IMR-90 (cell line): ENCODE measurements around the gene AOPEP. TPM values are rescaled to one million over a fixed set of nuclear protein-coding genes. Genes with fewer than 3 reads are reported as not detected.

Experiments used
- ATAC-seq: fragments of 200-7000 bp; cut with Tn5 transposase; 2 replicates; pipeline ENCODE4 v1.9.1; 2020; ENCODE audit warnings: low read depth, mild to moderate bottlenecking, moderate library complexity
- BruUV-seq: library from RNA; stranded (reverse); fragments of 400-500 nt; replicated peaks from 2 replicates; lab custom pipeline; 2021; lab: Mats Ljungman, UMichigan
- CTCF ChIA-PET: fragments of 300-600 bp; formaldehyde crosslinking; extraction: SDS; loops from one replicate; lab custom pipeline; 2021; ENCODE audit warnings: antibody characterized with exemption; lab: Yijun Ruan, JAX
- POLR2A ChIA-PET: fragments of 300-600 bp; sonication (Branson Sonifier 250); formaldehyde crosslinking; loops from one replicate; lab custom pipeline; 2022; ENCODE audit warnings: antibody characterized with exemption; ENCODE audit not compliant: unreplicated experiment; lab: Charles Lee
- DNase-seq: peaks from one replicate; pipeline ENCODE4 v3.0.0; 2013
- H2AFZ ChIP-seq: replicated peaks from 2 replicates; pipeline ENCODE3; 2013; ENCODE audit warnings: low read length, mild to moderate bottlenecking; ENCODE audit not compliant: poor library complexity
- H2AK5ac ChIP-seq: 2 replicates; pipeline ENCODE4 v1.6.1; 2013; ENCODE audit warnings: low read depth, low read length, inconsistent platforms
- H2AK9ac ChIP-seq: replicated peaks from 2 replicates; pipeline ENCODE3; 2013; ENCODE audit warnings: mild to moderate bottlenecking, low read depth, low read length, moderate library complexity; ENCODE audit not compliant: poor library complexity
- H2BK120ac ChIP-seq: 2 replicates; pipeline ENCODE4 v1.6.1; 2013; ENCODE audit warnings: low read depth, low read length, inconsistent platforms
- H2BK15ac ChIP-seq: 3 replicates; pipeline ENCODE4 v1.6.1; 2013; ENCODE audit warnings: low read depth, low read length, inconsistent platforms
- H2BK20ac ChIP-seq: 2 replicates; pipeline ENCODE4 v1.6.1; 2013; ENCODE audit warnings: low read depth, mild to moderate bottlenecking, inconsistent platforms, low read length, moderate library complexity
- H2BK5ac ChIP-seq: 2 replicates; pipeline ENCODE4 v1.6.1; 2013; ENCODE audit warnings: mild to moderate bottlenecking, low read depth, low read length, inconsistent platforms; ENCODE audit not compliant: poor library complexity, severe bottlenecking
- H3K14ac ChIP-seq: replicated peaks from 2 replicates; pipeline ENCODE4 v1.6.1; 2013; ENCODE audit warnings: low read depth, low read length, inconsistent platforms
- H3K18ac ChIP-seq: 2 replicates; pipeline ENCODE4 v1.6.1; 2013; ENCODE audit warnings: low read depth, low read length, control low read depth
- H3K23ac ChIP-seq: 2 replicates; pipeline ENCODE4 v1.6.1; 2013; ENCODE audit warnings: low read depth, low read length, inconsistent platforms
- H3K27ac ChIP-seq: 2 replicates; pipeline ENCODE4 v1.5.1; 2013; ENCODE audit warnings: mild to moderate bottlenecking, control low read depth, low read length; ENCODE audit not compliant: insufficient read depth
- H3K27me3 ChIP-seq: 2 replicates; pipeline ENCODE4 v1.6.1; 2013; ENCODE audit warnings: low read length; ENCODE audit not compliant: control insufficient read depth, insufficient read depth
- H3K36me3 ChIP-seq: 2 replicates; pipeline ENCODE4 v1.6.1; 2013; ENCODE audit warnings: low read length, mixed read lengths; ENCODE audit not compliant: control insufficient read depth, insufficient read depth
- H3K4ac ChIP-seq: 2 replicates; pipeline ENCODE4 v1.6.1; 2013; ENCODE audit warnings: low read depth, low read length, inconsistent platforms
- H3K4me1 ChIP-seq: 2 replicates; pipeline ENCODE4 v1.6.1; 2013; ENCODE audit warnings: low read length, mixed read lengths; ENCODE audit not compliant: control insufficient read depth, insufficient read depth
- H3K4me2 ChIP-seq: 2 replicates; pipeline ENCODE4 v1.6.1; 2013; ENCODE audit warnings: low read depth, mild to moderate bottlenecking, control low read depth, low read length, moderate library complexity
- H3K4me3 ChIP-seq: 2 replicates; pipeline ENCODE4 v1.5.1; 2013; ENCODE audit warnings: low read depth, mild to moderate bottlenecking, control low read depth, low read length, moderate library complexity; ENCODE audit not compliant: insufficient read depth
- H3K56ac ChIP-seq: 2 replicates; pipeline ENCODE4 v1.6.1; 2013; ENCODE audit warnings: low read length, inconsistent platforms; ENCODE audit not compliant: insufficient read depth; ENCODE audit errors: extremely low read depth
- H3K79me1 ChIP-seq, 2 experiments: 2 replicates each; pipeline ENCODE4 v1.6.1; 2013; ENCODE audit warnings: low read length in 2 of 2, inconsistent platforms in 1 of 2, low read depth in 1 of 2
- H3K9ac ChIP-seq: 2 replicates; pipeline ENCODE4 v1.6.1; 2013; ENCODE audit warnings: low read depth, low read length, control low read depth
- H3K9me1 ChIP-seq: 2 replicates; pipeline ENCODE4 v1.6.1; 2013; ENCODE audit warnings: low read length, inconsistent platforms; ENCODE audit not compliant: insufficient read depth
- H3K9me3 ChIP-seq: 2 replicates; pipeline ENCODE4 v1.6.1; 2013; ENCODE audit warnings: low read length; ENCODE audit not compliant: control insufficient read depth, insufficient read depth
- H4K20me1 ChIP-seq: 2 replicates; pipeline ENCODE4 v1.6.1; 2013; ENCODE audit warnings: low read length, inconsistent platforms; ENCODE audit not compliant: insufficient read depth
- H4K5ac ChIP-seq: 2 replicates; pipeline ENCODE4 v1.6.1; 2013; ENCODE audit warnings: mild to moderate bottlenecking, low read depth, low read length, control low read depth
- H4K8ac ChIP-seq, 2 experiments: 2 replicates each; pipeline ENCODE4 v1.6.1; 2013; ENCODE audit warnings: low read depth in 2 of 2, low read length in 2 of 2, control low read depth in 1 of 2, inconsistent platforms in 1 of 2
- H4K91ac ChIP-seq: 2 replicates; pipeline ENCODE4 v1.6.1; 2013; ENCODE audit warnings: low read depth, low read length, inconsistent platforms; ENCODE audit not compliant: insufficient read depth
- BHLHE40 ChIP-seq: fragments of 150-350 bp; IDR thresholded peaks from 2 replicates; pipeline ENCODE4 v1.6.1; 2016; ENCODE audit warnings: mild to moderate bottlenecking, low read depth, low read length
- CEBPB ChIP-seq: IDR thresholded peaks from 2 replicates; pipeline ENCODE4 v1.6.1; 2012; ENCODE audit warnings: low read depth, low read length, improper control_type of control experiment
- CHD1 ChIP-seq: IDR thresholded peaks from 2 replicates; pipeline ENCODE4 v1.6.1; 2012; ENCODE audit warnings: low read depth, low read length, improper control_type of control experiment
- CTCF ChIP-seq: conservative IDR thresholded peaks from 2 replicates; pipeline ENCODE4 v1.5.1; 2012; ENCODE audit warnings: mild to moderate bottlenecking, low read depth, low read length, improper control_type of control experiment
- ELK1 ChIP-seq: fragments of 150-350 bp; IDR thresholded peaks from 2 replicates; pipeline ENCODE4 v1.6.1; 2016; ENCODE audit warnings: low read depth, mild to moderate bottlenecking, low read length, moderate library complexity, borderline replicate concordance
- FOS ChIP-seq: fragments of 150-350 bp; IDR thresholded peaks from 2 replicates; pipeline ENCODE4 v1.6.1; 2016; ENCODE audit warnings: low read depth, low read length
- MAFK ChIP-seq: IDR thresholded peaks from 2 replicates; pipeline ENCODE4 v1.6.1; 2012; ENCODE audit warnings: low read depth, low read length, improper control_type of control experiment
- MAZ ChIP-seq: IDR thresholded peaks from 2 replicates; pipeline ENCODE4 v1.6.1; 2012; ENCODE audit warnings: low read depth, mild to moderate bottlenecking, low read length, improper control_type of control experiment, moderate library complexity, borderline replicate concordance
- MXI1 ChIP-seq: IDR thresholded peaks from 2 replicates; pipeline ENCODE4 v1.6.1; 2012; ENCODE audit warnings: low read depth, mild to moderate bottlenecking, low read length, moderate library complexity, borderline replicate concordance
- NFE2L2 ChIP-seq: fragments of 150-350 bp; IDR thresholded peaks from 2 replicates; pipeline ENCODE4 v1.6.1; 2016; ENCODE audit warnings: low read depth, mild to moderate bottlenecking, low read length
- POLR2A ChIP-seq: IDR thresholded peaks from 2 replicates; pipeline ENCODE4 v1.6.1; 2012; ENCODE audit warnings: mild to moderate bottlenecking, low read depth, low read length
- RAD21 ChIP-seq: IDR thresholded peaks from 2 replicates; pipeline ENCODE4 v1.6.1; 2012; ENCODE audit warnings: low read length, improper control_type of control experiment
- RCOR1 ChIP-seq: IDR thresholded peaks from 2 replicates; pipeline ENCODE4 v1.6.1; 2012; ENCODE audit warnings: mild to moderate bottlenecking, low read length, improper control_type of control experiment; ENCODE audit not compliant: insufficient replicate concordance
- RFX5 ChIP-seq: IDR thresholded peaks from 2 replicates; pipeline ENCODE4 v1.8.0; 2012; ENCODE audit warnings: low read depth, mild to moderate bottlenecking, low read length, moderate library complexity
- SMC3 ChIP-seq: fragments of 150-350 bp; IDR thresholded peaks from 2 replicates; pipeline ENCODE4 v1.6.1; 2016; ENCODE audit warnings: low read depth, mild to moderate bottlenecking, antibody characterized with exemption, low read length, moderate library complexity
- USF2 ChIP-seq: fragments of 150-350 bp; IDR thresholded peaks from 2 replicates; pipeline ENCODE4 v1.6.1; 2017; ENCODE audit warnings: mild to moderate bottlenecking, antibody characterized with exemption, low read length, low read depth
- WGBS, 2 experiments: methylation state at CpG; one replicate each; pipeline versions ENCODE4 v1.1.5 to v1.1.7; 2013; ENCODE audit warnings: missing lambda C conversion rate in 2 of 2; ENCODE audit not compliant: insufficient read length in 1 of 2; ENCODE audit errors: extremely low coverage in 2 of 2; 5-methylcytosine and 5-hydroxymethylcytosine counted together
- dilution Hi-C: fragments of 300-500 bp; cut with HindIII; formaldehyde crosslinking; loops from one replicate; pipeline ENCODE4 v1.14.3; 2018; ENCODE audit warnings: low sequenced_read_pairs; ENCODE audit not compliant: unreplicated experiment
- in situ Hi-C: fragments of 300-500 bp; cut with MboI; formaldehyde crosslinking; loops from 3 replicates; pipeline ENCODE4 v1.14.3; 2019; ENCODE audit warnings: low sequenced_read_pairs, inconsistent platforms, mixed read lengths
- intact Hi-C: fragments of 100-400 bp; cut with micrococcal nuclease; formaldehyde crosslinking; loops from 2 replicates; pipeline ENCODE4 v1.10.0; 2022
- polyA plus RNA-seq, 3 experiments: library from polyadenylated mRNA; depleted of rRNA; stranded (reverse); fragments of >200 nt; gene quantifications; 2 replicates each; pipeline ENCODE4 v1.2.3, GENCODE V29; 2012; ENCODE audit warnings: low replicate concordance in 1 of 3
- total RNA-seq: library from RNA; depleted of rRNA; stranded (reverse); fragments of >200 nt; gene quantifications from 2 replicates; pipeline ENCODE4 v1.2.3, GENCODE V29; 2012

AOPEP gene
- total and polyA plus RNA-seq, 2 of the 4 experiments (the other 2 are of a cell fraction), result 34.9 to 38.7 TPM

DNA sequence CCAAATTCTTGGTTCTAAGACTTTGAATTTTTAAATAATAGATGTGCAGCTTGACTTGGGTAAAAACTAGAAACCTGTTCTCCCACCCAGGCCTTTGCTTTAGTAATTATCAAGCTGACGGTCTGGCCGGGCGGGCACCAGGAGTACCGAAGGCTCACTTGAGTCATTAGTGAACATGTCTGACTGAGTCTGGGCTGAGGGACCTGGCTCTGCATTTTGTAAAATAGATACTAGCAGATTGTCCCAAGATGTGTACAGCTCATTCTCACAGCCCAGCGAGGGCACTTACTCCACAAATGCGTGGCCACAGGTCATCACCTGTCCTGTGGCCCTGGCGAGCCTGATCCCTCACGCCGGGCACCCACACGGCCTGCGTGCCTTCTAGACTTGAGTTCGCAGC lies 374.8 kb downstream of the AOPEP start:
- no peak overlapping the region for H3K27ac ChIP-seq

More for the DNA sequence above, 374.8 kb downstream of the AOPEP start:
- peaks cover 28% of the 10 kb centered on the region for H3K36me3 ChIP-seq
- H2BK20ac ChIP-seq, result no peak overlapping the region
- H3K27me3 ChIP-seq, result no peaks in the 10 kb centered on the region
- H2BK5ac ChIP-seq, result no peak overlapping the region
- TF ChIP-seq USF2 (no peak), RCOR1 (no peak), BHLHE40 (no peak), ELK1 (no peak), MXI1 (no peak), MAZ (no peak), RAD21 (no peak), CEBPB (no peak), RFX5 (no peak), SMC3 (no peak), CHD1 (no peak), CTCF (no peak), NFE2L2 (no peak), MAFK (no peak), FOS (no peak), POLR2A (no peak)
- H3K9me1 ChIP-seq, result peaks cover 26% of the 10 kb centered on the region
- POLR2A ChIA-PET, result no interaction called here
- ATAC-seq (no peak), DNase-seq (no peak)
- H4K8ac ChIP-seq, result no peak overlapping the region
- H3K4me3 ChIP-seq, result no peak overlapping the region
- intact Hi-C loops (no loop called here), dilution Hi-C loops (no loop called here), in situ Hi-C loops (no loop called here)
- BruUV-seq, result no TSS peak
- no peak overlapping the region for H2AFZ ChIP-seq
- no peaks in the 10 kb centered on the region for H3K9me3 ChIP-seq
- H2BK15ac ChIP-seq, result no peak overlapping the region
- no peak overlapping the region for H3K9ac ChIP-seq
- no peak overlapping the region for H4K91ac ChIP-seq
- no peak overlapping the region for H3K18ac ChIP-seq
- peaks cover 16% of the 10 kb centered on the region for H3K4me1 ChIP-seq
- 0 out of 2 replicates have a peak, but pooled peaks cover 3% of the 10 kb centered on the region for H4K20me1 ChIP-seq
- peaks cover 8 to 43% of the 10 kb centered on the region in 2 experiments for H3K79me1 ChIP-seq
- H2BK120ac ChIP-seq, result no peak overlapping the region
- no peak overlapping the region for H2AK5ac ChIP-seq
- H2AK9ac ChIP-seq, result no peak overlapping the region
- no peak overlapping the region for H3K4ac ChIP-seq
- no peak overlapping the region for H4K5ac ChIP-seq
- H3K4me2 ChIP-seq, result no peak overlapping the region
- no peak overlapping the region for H3K23ac ChIP-seq
- CTCF ChIA-PET, result interaction anchor here (1.5 kb wide), 1 partner anchor 26 kb away, joined by 7 read pairs; no protein-coding TSS in a partner anchor
- H3K56ac ChIP-seq, result no peak overlapping the region
- 100% methylated on average over 8 of the region's 12 CpGs; no CpG with 5 or more reads in 1 of the 2 experiments for WGBS, 2 experiments
- H3K14ac ChIP-seq, result no peak overlapping the region
